ENCODE results near the gene VSX2. TPM values are rescaled to one million over a fixed set of nuclear protein-coding genes. Genes with fewer than 3 reads are reported as not detected.

The VSX2 gene
- total and polyA plus RNA-seq, 2 donors: 0.05 to 0.14 TPM

DNA sequence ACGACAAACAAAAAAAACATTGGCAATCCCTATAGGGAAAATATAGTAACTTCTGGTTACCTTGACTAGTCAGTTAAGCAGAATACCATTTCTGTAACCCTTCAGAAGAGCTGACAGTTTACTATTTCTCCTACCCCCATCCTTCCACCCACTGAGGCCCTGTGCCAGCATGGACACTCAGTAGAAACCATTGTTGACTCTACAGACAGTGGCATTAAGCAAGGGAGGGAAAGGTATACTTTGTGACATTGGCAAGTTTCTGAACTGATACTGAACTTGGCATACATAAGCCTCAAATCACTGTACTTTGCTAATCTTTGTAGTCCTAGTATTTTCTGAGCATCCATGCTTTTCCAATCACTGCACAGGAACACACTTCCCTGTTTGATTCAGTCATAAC lies 33.4 kb upstream of the VSX2 start:
- Histone ChIP-seq H3K36me3 (ENCODE audit: control insufficient read depth in 2 of 2, insufficient read depth in 2 of 2, low read length in 1 of 2) (peaks cover 3 to 9% of the 10 kb centered on the region in 2 donors), H3K27ac (ENCODE audit: low read depth in 1 of 2, low read length in 1 of 2) (no peak overlapping the region), H3K27me3 (ENCODE audit: control insufficient read depth in 2 of 2, insufficient read depth in 1 of 2, low read length in 1 of 2) (no peaks in the 10 kb centered on the region), H3K9me3 (ENCODE audit: control insufficient read depth in 2 of 2, insufficient read depth in 1 of 2, low read length in 1 of 2) (no peaks in the 10 kb centered on the region), H3K4me1 (ENCODE audit: control insufficient read depth in 2 of 2, insufficient read depth in 2 of 2, low read length in 2 of 2) (no peaks in the 10 kb centered on the region), H3K4me3 (ENCODE audit: low read length in 2 of 2) (no peak overlapping the region)
- DNase-seq (ENCODE audit: low read depth in 6 of 9, low spot score in 9 of 9): no peak
- WGBS: 96% methylated on average over 1 of the region's 1 CpG

DNA sequence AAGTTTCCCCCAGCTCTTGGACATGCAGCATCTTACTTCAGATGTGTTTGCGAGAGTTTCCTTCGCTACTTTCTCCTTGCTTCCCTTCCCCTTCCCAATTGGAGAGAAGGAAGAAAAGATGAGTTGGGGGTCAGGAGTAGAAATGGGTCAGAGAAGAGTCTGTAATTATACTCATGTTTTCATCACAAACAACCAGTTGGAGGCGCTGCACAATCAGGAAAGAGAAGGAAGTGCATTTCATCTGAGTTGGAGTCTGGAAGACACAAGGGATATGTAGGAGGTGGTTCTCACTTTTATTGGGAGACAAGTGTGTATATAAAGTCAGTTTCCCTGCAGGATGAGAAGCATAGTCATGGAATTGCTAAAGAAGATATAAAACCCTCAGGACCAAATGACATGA lies 31.3 kb upstream of the VSX2 start:
- Histone ChIP-seq H3K9me3 (ENCODE audit: control insufficient read depth in 2 of 2, insufficient read depth in 1 of 2, low read length in 1 of 2) (no peaks in the 10 kb centered on the region), H3K4me3 (ENCODE audit: low read length in 2 of 2) (no peak overlapping the region), H3K4me1 (ENCODE audit: control insufficient read depth in 2 of 2, insufficient read depth in 2 of 2, low read length in 2 of 2) (no peaks in the 10 kb centered on the region), H3K27ac (ENCODE audit: low read depth in 1 of 2, low read length in 1 of 2) (no peak overlapping the region), H3K27me3 (ENCODE audit: control insufficient read depth in 2 of 2, insufficient read depth in 1 of 2, low read length in 1 of 2) (peaks cover 0 to 4% of the 10 kb centered on the region in 2 donors), H3K36me3 (ENCODE audit: control insufficient read depth in 2 of 2, insufficient read depth in 2 of 2, low read length in 1 of 2) (peaks cover 2% of the 10 kb centered on the region in 2 donors)
- no peak for DNase-seq (ENCODE audit: low read depth in 6 of 9, low spot score in 9 of 9)
- 83% methylated on average over 3 of the region's 3 CpGs for WGBS

DNA sequence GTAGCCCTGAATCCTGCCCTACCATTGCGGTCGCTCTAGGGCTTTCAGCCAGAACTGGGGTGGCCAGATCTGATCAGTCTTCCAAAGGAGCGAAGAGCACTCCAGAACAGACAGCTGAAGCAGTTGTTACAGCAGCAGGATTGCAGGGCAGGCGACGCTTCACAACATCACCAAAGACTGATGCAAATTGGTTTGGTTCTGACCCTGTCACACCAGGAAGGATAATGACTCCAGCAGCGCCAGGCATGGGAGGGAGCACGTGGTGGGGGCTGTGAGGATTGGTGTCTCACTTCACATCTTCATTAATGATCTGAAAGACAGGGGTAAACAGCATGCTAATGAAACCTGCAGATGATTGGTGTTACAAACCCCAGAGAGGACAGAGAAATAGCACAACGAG lies 30.6 kb upstream of the VSX2 start:
- Histone ChIP-seq H3K36me3 (ENCODE audit: control insufficient read depth in 2 of 2, insufficient read depth in 2 of 2, low read length in 1 of 2) (no peaks in the 10 kb centered on the region), H3K4me3 (ENCODE audit: low read length in 2 of 2) (no peak overlapping the region), H3K27me3 (ENCODE audit: control insufficient read depth in 2 of 2, insufficient read depth in 1 of 2, low read length in 1 of 2) (peaks cover 0 to 5% of the 10 kb centered on the region in 2 donors), H3K27ac (ENCODE audit: low read depth in 1 of 2, low read length in 1 of 2) (no peak overlapping the region), H3K4me1 (ENCODE audit: control insufficient read depth in 2 of 2, insufficient read depth in 2 of 2, low read length in 2 of 2) (no peaks in the 10 kb centered on the region), H3K9me3 (ENCODE audit: control insufficient read depth in 2 of 2, insufficient read depth in 1 of 2, low read length in 1 of 2) (no peaks in the 10 kb centered on the region)
- no peak for DNase-seq (ENCODE audit: low read depth in 6 of 9, low spot score in 9 of 9)
- WGBS: 85% methylated on average over 8 of the region's 8 CpGs

DNA sequence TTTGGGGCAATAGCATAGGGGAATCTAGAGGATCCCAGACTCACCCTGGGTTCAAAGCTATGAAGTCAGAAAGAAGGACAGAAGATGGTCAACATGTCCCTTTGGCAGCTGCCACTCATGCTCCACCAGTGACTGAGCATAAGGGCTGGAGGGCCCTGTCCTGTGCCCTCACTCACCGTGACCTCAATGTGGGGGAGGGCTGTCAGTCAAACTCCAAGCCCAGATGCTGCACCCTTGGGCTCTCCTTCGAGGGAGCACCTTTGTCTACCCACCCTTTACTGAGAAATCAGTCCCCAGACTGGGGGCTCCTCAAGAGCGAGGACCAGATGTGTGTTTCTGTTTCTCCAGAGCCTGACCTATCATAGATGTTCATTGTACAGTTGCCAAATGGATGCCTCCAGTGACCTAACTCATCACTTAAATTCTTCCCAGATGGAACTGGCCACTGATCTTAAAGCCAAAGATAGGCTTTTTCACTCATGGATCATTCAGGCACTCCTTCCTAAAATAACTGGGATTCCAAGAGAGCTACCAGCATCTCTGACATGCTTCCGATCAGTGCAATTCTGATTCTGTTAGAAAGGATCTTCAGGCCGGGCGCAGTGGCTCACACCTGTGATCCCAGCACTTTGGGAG lies 27.2 kb upstream of the VSX2 start:
- Histone ChIP-seq H3K4me1 (ENCODE audit: control insufficient read depth in 2 of 2, insufficient read depth in 2 of 2, low read length in 2 of 2) (no peaks in the 10 kb centered on the region), H3K36me3 (ENCODE audit: control insufficient read depth in 2 of 2, insufficient read depth in 2 of 2, low read length in 1 of 2) (no peaks in the 10 kb centered on the region), H3K27ac (ENCODE audit: low read depth in 1 of 2, low read length in 1 of 2) (no peak overlapping the region), H3K9me3 (ENCODE audit: control insufficient read depth in 2 of 2, insufficient read depth in 1 of 2, low read length in 1 of 2) (no peaks in the 10 kb centered on the region), H3K4me3 (ENCODE audit: low read length in 2 of 2) (no peak overlapping the region), H3K27me3 (ENCODE audit: control insufficient read depth in 2 of 2, insufficient read depth in 1 of 2, low read length in 1 of 2) (peaks cover 3 to 26% of the 10 kb centered on the region in 2 donors)
- DNase-seq (ENCODE audit: low read depth in 6 of 9, low spot score in 9 of 9): no peak
- 94% methylated on average over 6 of the region's 6 CpGs for WGBS

DNA sequence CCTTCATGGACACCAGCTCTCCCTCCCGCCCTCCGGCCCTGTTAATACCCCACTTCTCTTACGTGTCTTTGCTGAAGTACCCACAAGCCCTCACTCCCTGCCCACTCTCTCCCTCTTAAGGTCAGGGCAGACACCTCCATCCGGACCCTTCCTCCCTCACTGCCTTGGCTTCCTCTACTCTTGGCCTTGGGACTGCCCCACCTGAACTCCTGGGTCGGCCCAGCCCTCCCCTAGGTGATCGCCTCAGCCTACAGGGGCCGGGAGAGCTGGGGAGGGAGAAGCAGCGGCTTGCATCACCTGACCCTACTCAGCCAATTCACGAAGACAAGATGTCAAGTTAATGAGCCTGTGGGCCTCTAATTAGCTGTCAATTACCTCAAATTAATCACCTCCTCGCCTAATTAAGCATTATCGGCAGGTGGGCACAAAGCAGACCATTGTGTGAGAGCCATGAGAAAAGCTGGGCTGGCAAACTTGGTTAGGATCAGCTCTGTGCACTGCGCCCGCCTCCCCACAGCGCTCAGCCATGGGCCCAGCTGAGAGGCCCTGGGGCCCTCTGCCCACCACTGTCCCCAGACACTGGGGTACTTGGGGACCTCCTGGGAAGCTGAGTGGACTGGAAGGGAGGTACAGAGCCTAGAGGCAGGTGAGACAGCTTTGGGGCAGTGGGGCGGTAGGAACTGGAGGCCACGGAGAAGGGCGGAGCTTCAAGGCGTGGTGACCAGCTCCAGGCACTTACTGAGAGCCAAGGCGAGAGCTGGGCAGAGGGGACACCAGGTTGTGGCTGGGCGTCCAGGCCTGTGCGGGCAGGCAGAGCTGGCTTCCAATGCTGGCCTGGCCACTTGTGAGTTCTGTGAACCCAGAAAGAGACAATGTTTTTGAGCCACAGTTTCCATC lies 25.1 kb upstream of the VSX2 start:
- no peak overlapping the region for H3K4me3 ChIP-seq (ENCODE audit: low read length in 2 of 2)
- no peaks in the 10 kb centered on the region for H3K36me3 ChIP-seq (ENCODE audit: control insufficient read depth in 2 of 2, insufficient read depth in 2 of 2, low read length in 1 of 2)
- no peak overlapping the region for H3K27ac ChIP-seq (ENCODE audit: low read depth in 1 of 2, low read length in 1 of 2)
- H3K4me1 ChIP-seq (ENCODE audit: control insufficient read depth in 2 of 2, insufficient read depth in 2 of 2, low read length in 2 of 2): no peaks in the 10 kb centered on the region
- H3K9me3 ChIP-seq (ENCODE audit: control insufficient read depth in 2 of 2, insufficient read depth in 1 of 2, low read length in 1 of 2): no peaks in the 10 kb centered on the region
- H3K27me3 ChIP-seq (ENCODE audit: control insufficient read depth in 2 of 2, insufficient read depth in 1 of 2, low read length in 1 of 2): peaks cover 6 to 45% of the 10 kb centered on the region in 2 donors
- WGBS: 96% methylated on average over 21 of the region's 21 CpGs
- DNase-seq (ENCODE audit: low read depth in 6 of 9, low spot score in 9 of 9): no peak

DNA sequence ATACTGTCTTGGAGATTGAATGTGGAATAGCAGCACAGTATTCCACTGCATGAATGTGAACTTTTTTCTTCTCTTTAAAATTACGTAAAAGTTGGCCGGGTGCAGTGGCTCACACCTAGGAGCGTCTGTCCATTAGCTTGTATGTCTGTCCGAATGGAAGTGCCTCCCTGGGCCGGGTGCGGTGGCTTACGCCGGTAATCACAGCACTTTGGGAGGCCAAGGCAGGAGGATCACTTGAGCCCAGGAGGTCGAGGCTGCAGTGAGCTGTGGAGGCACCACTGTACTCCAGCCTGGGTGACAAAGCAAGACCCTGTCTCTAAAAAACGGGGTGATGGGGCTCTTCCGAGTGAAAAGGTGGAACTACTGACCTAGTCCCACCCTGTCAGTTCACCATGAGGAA lies 22.6 kb upstream of the VSX2 start:
- no peak overlapping the region for H3K27ac ChIP-seq (ENCODE audit: low read depth in 1 of 2, low read length in 1 of 2)
- 96% methylated on average over 11 of the region's 11 CpGs for WGBS
- H3K36me3 ChIP-seq (ENCODE audit: control insufficient read depth in 2 of 2, insufficient read depth in 2 of 2, low read length in 1 of 2): no peaks in the 10 kb centered on the region
- DNase-seq (ENCODE audit: low read depth in 6 of 9, low spot score in 9 of 9): no peak
- peaks cover 6 to 64% of the 10 kb centered on the region in 2 donors for H3K27me3 ChIP-seq (ENCODE audit: control insufficient read depth in 2 of 2, insufficient read depth in 1 of 2, low read length in 1 of 2)
- no peaks in the 10 kb centered on the region for H3K4me1 ChIP-seq (ENCODE audit: control insufficient read depth in 2 of 2, insufficient read depth in 2 of 2, low read length in 2 of 2)
- H3K4me3 ChIP-seq (ENCODE audit: low read length in 2 of 2): no peak overlapping the region
- H3K9me3 ChIP-seq (ENCODE audit: control insufficient read depth in 2 of 2, insufficient read depth in 1 of 2, low read length in 1 of 2): no peaks in the 10 kb centered on the region

DNA sequence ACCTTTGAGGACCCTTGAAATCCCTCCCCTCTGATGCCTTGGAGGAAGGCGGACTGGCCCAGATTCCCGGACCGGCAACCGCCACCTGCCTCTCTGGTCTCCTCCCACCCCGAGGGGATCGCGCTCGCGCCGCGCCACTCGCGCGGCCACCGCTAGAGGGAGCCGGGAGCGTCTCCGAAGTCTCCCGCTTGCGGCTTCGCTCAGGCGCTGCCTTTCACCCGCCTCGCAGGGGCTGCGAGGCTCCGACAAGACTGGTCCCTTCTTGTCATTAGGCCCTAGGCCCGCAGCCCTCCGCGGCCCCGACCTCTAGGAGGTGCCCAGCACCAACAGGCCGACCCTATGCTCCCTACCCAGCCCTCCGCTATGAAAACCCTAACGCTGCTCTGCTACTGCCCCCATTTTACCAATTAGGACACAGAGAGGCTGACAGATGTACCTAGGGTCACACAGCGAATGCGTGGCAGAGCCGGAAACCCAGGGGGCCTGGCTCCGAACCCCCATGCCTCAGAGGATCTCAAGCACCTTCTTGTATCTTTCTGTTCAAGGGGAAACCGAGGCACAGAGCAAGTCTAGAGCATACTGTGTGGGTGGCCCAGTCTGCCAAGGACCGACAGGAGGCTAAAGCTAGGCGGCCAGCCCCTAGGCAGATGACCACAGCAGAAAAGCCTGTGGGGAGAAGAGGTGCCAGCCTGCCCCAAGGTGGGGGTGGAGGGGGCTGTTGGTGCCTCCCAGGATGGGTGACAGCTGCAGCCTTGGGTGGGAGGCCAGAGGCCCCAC lies 21.4 kb upstream of the VSX2 start:
- Histone ChIP-seq H3K9me3 (ENCODE audit: control insufficient read depth in 2 of 2, insufficient read depth in 1 of 2, low read length in 1 of 2) (no peaks in the 10 kb centered on the region), H3K4me1 (ENCODE audit: control insufficient read depth in 2 of 2, insufficient read depth in 2 of 2, low read length in 2 of 2) (no peaks in the 10 kb centered on the region), H3K36me3 (ENCODE audit: control insufficient read depth in 2 of 2, insufficient read depth in 2 of 2, low read length in 1 of 2) (no peaks in the 10 kb centered on the region), H3K27ac (ENCODE audit: low read depth in 1 of 2, low read length in 1 of 2) (no peak overlapping the region), H3K27me3 (ENCODE audit: control insufficient read depth in 2 of 2, insufficient read depth in 1 of 2, low read length in 1 of 2) (peaks cover 6 to 63% of the 10 kb centered on the region in 2 donors), H3K4me3 (ENCODE audit: low read length in 2 of 2) (no peak overlapping the region)
- 15% methylated on average over 40 of the region's 40 CpGs for WGBS
- peak; percentile 23 to 83 (median 41) for DNase-seq (ENCODE audit: low read depth in 6 of 9, low spot score in 9 of 9)

DNA sequence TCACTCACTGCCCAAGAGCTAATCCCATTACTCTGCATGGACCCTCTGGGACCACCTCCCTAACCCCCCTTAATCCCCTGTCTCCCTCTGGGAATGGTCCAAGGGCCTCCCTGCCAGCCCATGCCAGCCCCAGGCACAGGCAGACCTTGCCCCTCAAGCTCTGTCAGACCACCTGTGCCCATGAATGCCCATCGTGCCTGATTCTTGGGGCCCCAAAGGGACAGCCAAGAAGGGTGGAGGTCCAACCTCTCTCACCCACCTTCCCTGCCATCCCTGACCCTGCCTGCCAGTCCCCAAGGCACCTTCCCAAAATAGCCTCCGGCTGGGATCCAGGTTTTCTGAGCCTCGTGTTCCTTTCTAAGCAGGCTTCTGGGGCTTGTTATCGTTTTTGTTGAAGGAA lies 20.8 kb upstream of the VSX2 start:
- peaks cover 6 to 66% of the 10 kb centered on the region in 2 donors for H3K27me3 ChIP-seq (ENCODE audit: control insufficient read depth in 2 of 2, insufficient read depth in 1 of 2, low read length in 1 of 2)

More for the DNA sequence above, 20.8 kb upstream of the VSX2 start:
- Histone ChIP-seq H3K27ac (ENCODE audit: low read depth in 1 of 2, low read length in 1 of 2) (no peak overlapping the region), H3K4me1 (ENCODE audit: control insufficient read depth in 2 of 2, insufficient read depth in 2 of 2, low read length in 2 of 2) (no peaks in the 10 kb centered on the region), H3K4me3 (ENCODE audit: low read length in 2 of 2) (no peak overlapping the region), H3K36me3 (ENCODE audit: control insufficient read depth in 2 of 2, insufficient read depth in 2 of 2, low read length in 1 of 2) (no peaks in the 10 kb centered on the region), H3K9me3 (ENCODE audit: control insufficient read depth in 2 of 2, insufficient read depth in 1 of 2, low read length in 1 of 2) (no peaks in the 10 kb centered on the region)
- 75% methylated on average over 4 of the region's 4 CpGs for WGBS
- DNase-seq (ENCODE audit: low read depth in 6 of 9, low spot score in 9 of 9): no peak
